ENCODE results near the gene LRRC56.

The LRRC56 gene, protein sequence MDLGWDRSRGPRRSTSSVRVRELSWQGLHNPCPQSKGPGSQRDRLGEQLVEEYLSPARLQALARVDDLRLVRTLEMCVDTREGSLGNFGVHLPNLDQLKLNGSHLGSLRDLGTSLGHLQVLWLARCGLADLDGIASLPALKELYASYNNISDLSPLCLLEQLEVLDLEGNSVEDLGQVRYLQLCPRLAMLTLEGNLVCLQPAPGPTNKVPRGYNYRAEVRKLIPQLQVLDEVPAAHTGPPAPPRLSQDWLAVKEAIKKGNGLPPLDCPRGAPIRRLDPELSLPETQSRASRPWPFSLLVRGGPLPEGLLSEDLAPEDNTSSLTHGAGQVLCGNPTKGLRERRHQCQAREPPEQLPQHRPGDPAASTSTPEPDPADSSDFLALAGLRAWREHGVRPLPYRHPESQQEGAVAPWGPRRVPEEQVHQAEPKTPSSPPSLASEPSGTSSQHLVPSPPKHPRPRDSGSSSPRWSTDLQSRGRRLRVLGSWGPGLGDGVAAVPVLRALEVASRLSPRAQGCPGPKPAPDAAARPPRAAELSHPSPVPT

DNA sequence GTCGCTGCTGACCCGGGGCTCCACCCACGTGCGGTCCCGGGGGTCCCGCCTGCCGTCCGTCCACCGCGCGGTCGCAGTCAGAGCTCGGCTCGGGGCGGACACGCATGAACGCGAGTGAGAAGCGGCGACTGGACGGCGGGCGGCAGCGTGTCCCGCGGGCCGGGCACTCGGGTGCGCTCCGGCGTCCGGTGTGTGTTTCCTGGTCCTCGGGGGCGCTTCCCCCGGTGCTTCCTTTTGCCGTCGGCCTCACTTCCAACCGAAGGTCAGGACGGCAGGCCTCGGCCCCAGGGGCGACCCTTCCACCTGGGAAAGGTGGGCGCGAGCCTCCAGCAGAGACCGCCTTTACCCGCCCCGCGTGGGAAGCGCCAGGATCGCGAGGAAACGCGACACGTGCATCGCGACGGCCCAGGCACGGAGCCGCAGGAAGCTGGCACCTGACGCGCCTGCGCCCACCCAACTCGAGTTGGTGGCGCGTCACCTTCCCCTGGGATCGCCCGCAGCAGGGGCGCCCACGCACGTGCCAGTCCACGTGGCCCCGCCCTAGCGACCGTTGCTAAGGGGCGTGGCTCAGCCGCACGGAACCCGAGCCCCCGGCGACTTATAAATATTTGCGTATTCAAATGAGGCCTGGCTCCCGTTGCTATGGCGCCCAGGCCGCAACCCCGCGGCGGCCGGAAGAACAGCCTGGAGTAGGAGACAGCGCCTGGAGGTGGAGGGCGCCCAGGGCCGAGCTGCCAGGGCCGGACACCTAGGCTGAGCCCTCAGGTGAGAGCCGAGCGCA is at the start of gene LRRC56:
Gene LRRC56, plus strand, starts transcription at position 687 of the 781 bp plus-strand sequence. CDS start 3,158 bp downstream, outside the sequence.
- TF ChIP-seq, protein P1, sequence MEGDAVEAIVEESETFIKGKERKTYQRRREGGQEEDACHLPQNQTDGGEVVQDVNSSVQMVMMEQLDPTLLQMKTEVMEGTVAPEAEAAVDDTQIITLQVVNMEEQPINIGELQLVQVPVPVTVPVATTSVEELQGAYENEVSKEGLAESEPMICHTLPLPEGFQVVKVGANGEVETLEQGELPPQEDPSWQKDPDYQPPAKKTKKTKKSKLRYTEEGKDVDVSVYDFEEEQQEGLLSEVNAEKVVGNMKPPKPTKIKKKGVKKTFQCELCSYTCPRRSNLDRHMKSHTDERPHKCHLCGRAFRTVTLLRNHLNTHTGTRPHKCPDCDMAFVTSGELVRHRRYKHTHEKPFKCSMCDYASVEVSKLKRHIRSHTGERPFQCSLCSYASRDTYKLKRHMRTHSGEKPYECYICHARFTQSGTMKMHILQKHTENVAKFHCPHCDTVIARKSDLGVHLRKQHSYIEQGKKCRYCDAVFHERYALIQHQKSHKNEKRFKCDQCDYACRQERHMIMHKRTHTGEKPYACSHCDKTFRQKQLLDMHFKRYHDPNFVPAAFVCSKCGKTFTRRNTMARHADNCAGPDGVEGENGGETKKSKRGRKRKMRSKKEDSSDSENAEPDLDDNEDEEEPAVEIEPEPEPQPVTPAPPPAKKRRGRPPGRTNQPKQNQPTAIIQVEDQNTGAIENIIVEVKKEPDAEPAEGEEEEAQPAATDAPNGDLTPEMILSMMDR (IDR thresholded peaks at IDR 0.05; ENCODE audit: insufficient read depth, low read depth, low read length, missing control alignments) = no peak
- H3K4me3 ChIP-seq (ENCODE audit: low read depth, low read length) = peak within 1 kb of the TSS; percentile 70
- peak; percentile 97 for DNase-seq (ENCODE audit: low read depth)

DNA sequence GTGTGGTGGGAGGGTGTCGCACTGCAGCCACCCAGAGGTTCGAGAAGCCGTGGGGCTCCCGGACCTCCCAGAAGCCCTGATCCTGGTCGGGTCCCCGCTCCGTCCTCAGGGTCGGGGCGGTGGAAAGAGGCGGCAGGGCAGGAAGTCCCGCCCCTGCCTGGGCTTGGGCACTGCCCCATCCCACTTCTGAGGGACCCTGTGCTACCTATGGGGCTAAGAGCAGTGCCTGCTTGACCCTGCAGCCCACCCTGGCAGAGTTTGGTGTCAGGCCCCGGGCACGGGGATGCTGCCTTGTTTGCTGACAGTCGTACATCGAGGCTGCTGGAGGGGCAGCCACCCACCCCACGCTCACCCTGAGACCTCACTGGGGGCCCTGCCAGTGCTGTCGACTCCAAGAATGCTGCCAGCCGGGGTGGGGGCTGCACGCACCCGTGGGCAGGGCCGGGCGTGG is 49.7 kb upstream of the LRRC56 start:
- H3K4me3 ChIP-seq (ENCODE audit: low read depth, low read length) = no peak overlapping the region
- TF ChIP-seq, protein P1 (IDR thresholded peaks at IDR 0.05; ENCODE audit: insufficient read depth, low read depth, low read length, missing control alignments) = no peak
- no peak for DNase-seq (ENCODE audit: low read depth)

DNA sequence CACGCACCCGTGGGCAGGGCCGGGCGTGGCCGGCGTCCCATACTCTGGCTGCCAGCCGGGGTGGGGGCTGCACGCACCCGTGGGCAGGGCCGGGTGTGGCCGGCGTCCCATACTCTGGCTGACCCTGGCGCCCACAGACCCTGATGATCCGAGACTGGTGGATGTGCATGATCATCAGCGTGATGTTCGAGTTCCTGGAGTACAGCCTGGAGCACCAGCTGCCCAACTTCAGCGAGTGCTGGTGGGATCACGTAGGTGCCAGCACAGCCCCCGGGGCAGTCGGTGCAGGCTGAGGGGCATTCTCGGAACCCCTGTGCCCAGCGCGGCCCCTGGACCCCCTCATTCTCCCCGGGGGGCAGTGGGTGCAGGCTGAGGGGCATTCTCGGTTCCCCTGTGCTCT is 49.3 kb upstream of the LRRC56 start:
- no peak for DNase-seq (ENCODE audit: low read depth)
- TF ChIP-seq, protein P1 (IDR thresholded peaks at IDR 0.05; ENCODE audit: insufficient read depth, low read depth, low read length, missing control alignments) = no peak
- no peak overlapping the region for H3K4me3 ChIP-seq (ENCODE audit: low read depth, low read length)

DNA sequence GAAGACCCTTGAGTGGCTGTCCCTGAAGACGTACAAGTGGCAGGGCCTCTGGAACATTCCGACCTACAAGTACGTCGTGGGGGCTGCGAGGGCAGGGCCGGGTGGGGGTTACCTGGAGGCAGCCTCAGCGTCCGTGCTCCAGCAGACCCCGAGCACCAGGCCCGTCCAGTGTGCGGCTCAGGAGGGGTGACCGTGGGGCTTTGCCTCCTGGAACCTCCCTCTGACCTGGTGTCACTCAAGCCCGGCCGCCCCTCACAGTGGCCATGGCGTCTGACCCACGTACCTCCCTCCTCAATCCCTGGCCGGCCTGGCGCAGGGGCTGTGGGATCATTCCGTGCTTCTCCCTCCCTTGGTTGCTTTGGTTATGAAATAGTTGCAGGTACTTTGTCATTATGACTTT is 48.7 kb upstream of the LRRC56 start:
- no peak overlapping the region for H3K4me3 ChIP-seq (ENCODE audit: low read depth, low read length)
- no peak for DNase-seq (ENCODE audit: low read depth)
- TF ChIP-seq, protein P1 (IDR thresholded peaks at IDR 0.05; ENCODE audit: insufficient read depth, low read depth, low read length, missing control alignments) = no peak

DNA sequence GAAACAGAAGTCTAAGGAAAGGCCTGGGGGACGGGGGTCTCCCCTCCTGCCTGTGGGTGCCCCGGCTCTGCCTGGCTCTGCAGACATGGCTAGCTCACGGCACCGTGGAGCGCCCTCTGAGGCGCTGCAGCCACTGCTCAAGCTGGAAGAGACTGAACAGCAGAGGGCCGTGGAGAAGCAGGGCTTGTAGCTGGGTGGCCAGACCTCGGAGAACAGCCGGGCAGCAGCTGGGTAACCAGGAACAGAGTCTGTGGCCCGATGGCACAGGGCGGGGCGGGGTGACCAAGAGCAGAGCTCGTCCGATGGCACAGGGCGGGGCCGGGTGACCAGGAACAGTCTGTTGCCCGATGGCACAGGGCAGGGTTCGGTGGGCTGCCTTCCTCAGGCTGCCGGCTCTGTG is 48.3 kb upstream of the LRRC56 start:
- no peak overlapping the region for H3K4me3 ChIP-seq (ENCODE audit: low read depth, low read length)
- TF ChIP-seq, protein P1 (IDR thresholded peaks at IDR 0.05; ENCODE audit: insufficient read depth, low read depth, low read length, missing control alignments) = no peak
- DNase-seq (ENCODE audit: low read depth) = no peak

DNA sequence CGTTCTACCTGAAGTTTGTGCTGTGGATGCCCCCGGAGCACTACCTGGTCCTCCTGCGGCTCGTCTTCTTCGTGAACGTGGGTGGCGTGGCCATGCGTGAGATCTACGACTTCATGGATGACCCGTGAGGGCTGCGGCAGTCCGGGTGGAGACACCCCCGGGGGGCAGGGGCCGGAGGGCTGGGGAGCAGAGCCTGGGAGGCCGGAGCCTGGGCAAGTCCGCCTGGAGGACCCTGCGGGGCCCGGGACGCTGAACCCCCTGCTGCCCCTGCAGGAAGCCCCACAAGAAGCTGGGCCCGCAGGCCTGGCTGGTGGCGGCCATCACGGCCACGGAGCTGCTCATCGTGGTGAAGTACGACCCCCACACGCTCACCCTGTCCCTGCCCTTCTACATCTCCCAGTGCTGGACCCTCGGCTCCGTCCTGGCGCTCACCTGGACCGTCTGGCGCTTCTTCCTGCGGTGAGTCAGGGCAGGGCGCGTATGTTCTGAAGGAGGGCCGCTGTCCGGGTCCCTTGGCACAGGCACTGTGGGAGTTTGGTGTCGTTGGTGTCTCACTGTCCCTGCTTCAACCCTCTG is 47.6 kb upstream of the LRRC56 start:
- TF ChIP-seq, protein P1 (IDR thresholded peaks at IDR 0.05; ENCODE audit: insufficient read depth, low read depth, low read length, missing control alignments) = no peak
- DNase-seq (ENCODE audit: low read depth) = no peak
- no peak overlapping the region for H3K4me3 ChIP-seq (ENCODE audit: low read depth, low read length)

Measured in GM12865 (cell line).